ENCODE data around the gene GCC2.

- TF ChIP-seq EP300 (IDR thresholded peaks at IDR 0.05) (no peak), POLR2A (IDR thresholded peaks at IDR 0.05) (no peak)
Observed at GRCh38 chr2:108449410-108450130, 564 bp downstream of the GCC2 start.

All from tibial nerve (tissue), 3 donors.